ENCODE data around the gene CHRNA5.

DNA sequence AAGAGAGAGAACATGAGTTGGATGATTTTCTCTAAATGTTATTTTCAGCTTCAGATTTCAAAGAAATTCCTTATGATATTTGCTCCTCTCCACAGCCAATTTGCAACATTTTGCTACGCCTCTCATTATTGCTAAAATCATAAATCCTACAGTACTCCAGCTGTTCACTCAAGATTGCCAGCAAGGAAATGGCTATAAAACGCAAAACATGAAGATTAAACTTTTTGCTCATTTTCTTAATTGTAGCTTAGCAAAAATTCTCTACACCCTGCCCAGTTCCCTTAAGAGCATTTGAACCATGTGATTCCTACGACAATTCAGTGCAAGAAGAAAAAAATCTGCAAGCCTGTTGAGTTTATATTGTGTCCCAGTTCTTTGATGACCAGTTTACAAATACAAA lies 48.7 kb downstream of the CHRNA5 start:
- TF ChIP-seq, protein P1, sequence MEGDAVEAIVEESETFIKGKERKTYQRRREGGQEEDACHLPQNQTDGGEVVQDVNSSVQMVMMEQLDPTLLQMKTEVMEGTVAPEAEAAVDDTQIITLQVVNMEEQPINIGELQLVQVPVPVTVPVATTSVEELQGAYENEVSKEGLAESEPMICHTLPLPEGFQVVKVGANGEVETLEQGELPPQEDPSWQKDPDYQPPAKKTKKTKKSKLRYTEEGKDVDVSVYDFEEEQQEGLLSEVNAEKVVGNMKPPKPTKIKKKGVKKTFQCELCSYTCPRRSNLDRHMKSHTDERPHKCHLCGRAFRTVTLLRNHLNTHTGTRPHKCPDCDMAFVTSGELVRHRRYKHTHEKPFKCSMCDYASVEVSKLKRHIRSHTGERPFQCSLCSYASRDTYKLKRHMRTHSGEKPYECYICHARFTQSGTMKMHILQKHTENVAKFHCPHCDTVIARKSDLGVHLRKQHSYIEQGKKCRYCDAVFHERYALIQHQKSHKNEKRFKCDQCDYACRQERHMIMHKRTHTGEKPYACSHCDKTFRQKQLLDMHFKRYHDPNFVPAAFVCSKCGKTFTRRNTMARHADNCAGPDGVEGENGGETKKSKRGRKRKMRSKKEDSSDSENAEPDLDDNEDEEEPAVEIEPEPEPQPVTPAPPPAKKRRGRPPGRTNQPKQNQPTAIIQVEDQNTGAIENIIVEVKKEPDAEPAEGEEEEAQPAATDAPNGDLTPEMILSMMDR (IDR thresholded peaks at IDR 0.05): no peak
- TF ChIP-seq POLR2A (IDR thresholded peaks at IDR 0.05): no peak
